HAP-1 (cell line): Measurements from ENCODE around the gene ZNF513.

Experiments used
- DNase-seq, 2 experiments: peaks; one replicate each; pipeline ENCODE4 v3.0.0-alpha.2; 2016 to 2020; ENCODE audit warnings: low spot score in 2 of 2
- H3K27me3 ChIP-seq: fragments of 250-450 bp; sonication (Bioruptor Pico); 2 replicates; pipeline ENCODE4 v1.5.1; 2020; ENCODE audit warnings: low read depth, mild to moderate bottlenecking, moderate library complexity
- H3K36me3 ChIP-seq: fragments of 250-450 bp; sonication (Bioruptor Pico); replicated peaks from 2 replicates; pipeline ENCODE4 v1.5.1; 2020; ENCODE audit warnings: mild to moderate bottlenecking
- H3K4me1 ChIP-seq: fragments of 250-450 bp; sonication (Bioruptor Pico); 2 replicates; pipeline ENCODE4 v1.5.1; 2020; ENCODE audit warnings: mild to moderate bottlenecking
- H3K4me3 ChIP-seq: fragments of 250-450 bp; sonication (Bioruptor Pico); 2 replicates; pipeline ENCODE4 v1.5.1; 2020; ENCODE audit warnings: mild to moderate bottlenecking, moderate library complexity
- H3K9me3 ChIP-seq: fragments of 250-450 bp; sonication (Bioruptor Pico); 2 replicates; pipeline ENCODE4 v1.5.1; 2020; ENCODE audit warnings: mild to moderate bottlenecking, moderate library complexity
- in situ Hi-C: fragments of 300-500 bp; cut with MboI; formaldehyde crosslinking; loops from 3 replicates; pipeline ENCODE4 v1.14.3; 2020; ENCODE audit warnings: low sequenced_read_pairs, inconsistent platforms, mixed read lengths

Gene ZNF513

DNA sequence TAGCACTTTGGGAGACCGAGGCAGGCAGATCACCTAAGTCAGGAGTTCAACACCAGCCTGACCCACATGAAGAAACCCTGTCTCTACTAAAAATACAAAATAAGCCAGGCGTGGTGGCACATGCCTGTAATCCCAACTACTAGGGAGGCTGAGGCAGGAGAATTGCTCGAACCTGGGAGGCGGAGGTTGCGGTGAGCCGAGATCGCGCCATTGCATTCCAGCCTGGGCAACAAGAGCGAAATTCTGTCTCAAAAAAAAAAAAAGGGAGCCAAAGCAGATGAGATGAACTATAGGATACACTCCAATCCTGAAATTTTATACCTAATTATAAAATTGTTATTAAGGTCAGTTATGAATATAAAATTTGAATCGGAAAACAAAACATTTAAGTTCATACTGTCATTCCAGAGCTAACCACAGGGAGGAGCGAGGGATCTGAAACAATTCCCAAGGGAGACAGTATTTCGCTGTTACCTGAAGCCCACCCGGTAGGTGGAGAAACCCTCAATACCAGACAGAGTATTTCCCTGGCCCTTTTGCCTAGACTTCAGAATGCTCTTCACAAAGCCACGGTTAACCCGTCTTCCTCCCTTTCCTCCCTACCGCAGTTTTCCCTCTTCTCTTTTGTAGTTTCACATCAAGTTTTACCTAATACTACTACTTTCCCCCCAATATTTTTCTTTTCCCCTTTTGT is 27.4 kb upstream of the ZNF513 start:
- Histone ChIP-seq H3K36me3 (peaks cover 31% of the 10 kb centered on the region), H3K9me3 (no peaks in the 10 kb centered on the region), H3K4me3 (peak overlapping the region; percentile 93), H3K27me3 (no peaks in the 10 kb centered on the region), H3K4me1 (peaks cover 22% of the 10 kb centered on the region)
- DNase-seq, result peak; percentile 66 to 78
- in situ Hi-C loops, result no loop called here

DNA sequence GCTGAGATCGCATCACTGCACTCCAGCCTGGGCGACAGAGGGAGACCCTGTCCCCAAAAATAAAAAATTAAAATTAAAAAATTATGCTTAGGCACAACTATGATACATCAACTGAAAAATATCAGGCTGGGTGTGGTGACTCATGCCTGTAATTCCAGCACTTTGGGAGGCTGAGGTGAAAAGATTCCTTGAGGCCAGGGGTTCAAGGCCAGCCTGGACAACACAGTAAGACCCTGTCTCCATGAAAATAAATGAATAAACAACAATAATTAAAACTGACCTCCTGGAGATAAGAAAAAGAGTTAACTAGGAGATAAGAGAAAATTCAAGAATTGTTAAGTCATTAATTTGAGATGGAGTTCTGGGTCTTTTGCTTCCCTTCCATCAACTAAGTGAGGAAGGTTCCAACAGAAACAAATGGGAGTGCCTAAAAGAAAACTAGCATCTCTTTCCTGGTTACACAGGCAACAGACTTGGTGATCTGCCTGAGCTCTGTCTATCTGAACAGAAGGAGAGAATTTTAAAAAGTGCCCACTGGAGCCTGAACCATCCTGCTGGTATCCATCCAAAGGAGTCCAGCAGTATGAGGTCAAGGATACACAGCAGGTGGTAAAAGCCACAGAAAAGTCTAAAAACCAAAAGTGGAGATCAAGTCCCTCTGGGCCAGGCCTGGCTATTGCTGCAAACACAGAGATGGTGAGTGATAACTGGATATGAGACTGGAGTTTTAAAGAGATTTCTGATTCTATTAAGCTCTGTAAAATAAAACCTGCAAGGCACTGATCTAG is 20.0 kb upstream of the ZNF513 start:
- no peak overlapping the region for H3K4me3 ChIP-seq
- DNase-seq, result no peak
- no peaks in the 10 kb centered on the region for H3K9me3 ChIP-seq
- in situ Hi-C loops, result no loop called here
- H3K27me3 ChIP-seq, result no peaks in the 10 kb centered on the region
- H3K4me1 ChIP-seq, result peaks cover 3% of the 10 kb centered on the region
- H3K36me3 ChIP-seq, result peaks cover 24% of the 10 kb centered on the region

DNA sequence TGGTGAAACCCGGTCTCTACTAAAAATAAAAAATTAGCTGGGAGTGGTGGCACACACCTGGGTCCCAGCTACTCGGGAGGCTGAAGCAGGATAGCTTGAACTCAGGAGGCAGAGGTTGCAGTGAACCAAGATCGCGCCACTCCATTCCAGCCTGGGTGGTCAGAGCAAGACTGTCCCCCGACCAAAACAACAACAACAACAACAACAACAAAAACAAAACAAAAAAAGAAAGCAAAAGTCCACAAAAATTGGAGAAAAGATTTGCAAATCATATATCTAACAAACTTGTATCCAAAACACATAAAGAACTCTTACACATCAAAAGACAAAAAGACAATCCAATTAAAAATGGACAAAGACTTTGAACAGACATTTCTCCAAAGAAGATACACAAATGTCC is 18.4 kb upstream of the ZNF513 start:
- Histone ChIP-seq H3K4me3 (no peak overlapping the region), H3K4me1 (peaks cover 2% of the 10 kb centered on the region), H3K27me3 (no peaks in the 10 kb centered on the region), H3K36me3 (peaks cover 17% of the 10 kb centered on the region), H3K9me3 (no peaks in the 10 kb centered on the region)
- in situ Hi-C loops, result no loop called here
- DNase-seq, result no peak

DNA sequence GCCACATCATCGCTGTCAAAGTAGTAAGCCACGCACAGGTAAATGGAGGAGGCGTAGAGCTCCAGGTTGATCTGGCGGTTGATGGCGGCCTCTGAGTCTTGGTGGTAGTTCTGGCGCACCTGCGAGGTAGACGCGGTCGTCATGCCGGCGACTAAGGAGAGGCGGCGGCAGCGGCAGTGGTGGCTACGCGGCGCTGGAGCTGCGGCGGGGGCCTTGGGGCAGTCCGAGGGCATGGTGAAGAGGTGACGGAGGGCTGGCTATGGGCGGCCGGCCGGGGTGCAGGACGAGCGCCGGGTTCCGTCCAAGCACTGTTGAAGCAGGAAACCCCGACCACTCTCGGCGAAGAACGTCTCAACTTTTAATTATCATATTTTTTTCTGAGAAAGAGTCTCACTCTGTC is 12.7 kb upstream of the ZNF513 start:
- no peaks in the 10 kb centered on the region; the same call in none of the 2 replicates for H3K4me1 ChIP-seq
- H3K4me3 ChIP-seq, result no peak overlapping the region
- H3K9me3 ChIP-seq, result no peaks in the 10 kb centered on the region
- no peak for DNase-seq
- no peaks in the 10 kb centered on the region for H3K27me3 ChIP-seq
- H3K36me3 ChIP-seq, result peaks cover 25% of the 10 kb centered on the region
- in situ Hi-C loops, result no loop called here

DNA sequence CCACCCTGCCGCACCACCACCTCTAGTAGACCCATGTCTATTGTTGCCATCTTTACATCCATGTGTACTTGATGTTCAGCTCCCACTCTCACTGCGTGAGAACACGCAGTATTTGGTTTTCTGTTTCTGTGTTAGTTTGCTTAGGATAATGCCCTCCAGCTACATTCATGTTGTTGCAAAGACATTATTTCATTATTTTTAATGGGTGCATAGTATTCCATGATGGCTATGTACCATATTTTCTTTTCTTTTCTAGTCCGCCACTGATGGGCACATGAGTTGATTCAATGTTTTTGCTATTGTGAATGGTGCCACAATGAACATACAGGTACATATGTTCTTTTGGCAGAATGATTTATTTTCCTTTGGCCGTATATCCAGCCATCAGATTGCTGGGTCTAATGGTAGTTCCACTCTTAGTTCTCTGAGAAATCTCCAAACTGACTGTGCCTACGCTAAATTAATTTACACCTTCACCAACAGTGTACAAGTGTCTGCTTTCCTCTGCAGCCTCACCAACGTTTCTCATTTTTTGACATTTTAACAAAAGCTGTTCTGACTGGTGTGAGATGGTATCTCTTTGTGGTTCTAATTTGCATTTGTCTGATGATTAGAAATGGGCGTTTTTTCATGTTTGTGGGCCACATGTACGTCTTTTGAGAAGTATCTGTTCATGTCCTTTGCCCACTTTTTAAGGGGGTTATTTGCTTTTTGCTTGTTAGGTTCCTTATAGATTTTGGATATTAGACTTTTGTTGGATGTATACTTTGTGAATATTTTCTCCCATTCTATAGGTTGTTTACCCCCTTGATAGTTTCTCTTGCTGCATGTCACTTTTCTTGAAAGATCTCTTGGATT is 10.5 kb upstream of the ZNF513 start:
- Histone ChIP-seq H3K36me3 (peaks cover 26% of the 10 kb centered on the region), H3K27me3 (no peaks in the 10 kb centered on the region), H3K4me3 (no peak overlapping the region), H3K9me3 (no peaks in the 10 kb centered on the region), H3K4me1 (no peaks in the 10 kb centered on the region)
- DNase-seq, result no peak
- in situ Hi-C loops, result no loop called here

DNA sequence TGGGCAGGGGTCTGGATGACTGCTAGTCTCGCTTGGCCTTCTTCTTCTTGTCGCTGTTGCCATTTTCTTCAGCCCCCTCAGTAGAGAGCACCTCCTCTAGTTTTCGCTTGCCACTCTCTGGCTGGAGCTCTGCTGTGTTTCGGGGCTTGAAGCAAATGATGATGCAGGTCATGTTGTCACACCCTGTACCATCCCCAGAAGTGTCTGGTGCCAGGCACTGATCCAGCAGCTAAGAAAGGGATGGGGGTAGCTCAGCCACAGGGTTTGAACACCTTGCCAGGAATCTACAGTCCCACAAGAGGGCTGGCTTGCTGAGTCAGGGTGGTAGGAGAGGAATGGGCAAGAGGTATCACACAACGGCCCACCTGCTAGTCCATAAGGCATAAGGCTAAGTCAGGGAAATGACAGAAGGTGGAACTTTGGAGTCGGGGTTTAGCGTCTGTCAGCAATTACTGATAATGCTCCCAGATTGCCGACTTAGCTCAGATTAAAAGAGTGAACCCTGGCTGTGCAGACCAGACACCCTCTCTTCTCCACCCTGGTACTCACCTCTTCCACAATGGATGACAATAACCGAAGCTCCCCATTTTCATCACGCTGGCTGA is 1.1 kb upstream of the ZNF513 start:
- H3K9me3 ChIP-seq, result no peaks in the 10 kb centered on the region
- no peaks in the 10 kb centered on the region for H3K27me3 ChIP-seq
- in situ Hi-C loops, result no loop called here
- no peak for DNase-seq
- H3K4me1 ChIP-seq, result peaks cover 15% of the 10 kb centered on the region
- peaks cover 76% of the 10 kb centered on the region for H3K36me3 ChIP-seq
- H3K4me3 ChIP-seq, result no peak overlapping the region

DNA sequence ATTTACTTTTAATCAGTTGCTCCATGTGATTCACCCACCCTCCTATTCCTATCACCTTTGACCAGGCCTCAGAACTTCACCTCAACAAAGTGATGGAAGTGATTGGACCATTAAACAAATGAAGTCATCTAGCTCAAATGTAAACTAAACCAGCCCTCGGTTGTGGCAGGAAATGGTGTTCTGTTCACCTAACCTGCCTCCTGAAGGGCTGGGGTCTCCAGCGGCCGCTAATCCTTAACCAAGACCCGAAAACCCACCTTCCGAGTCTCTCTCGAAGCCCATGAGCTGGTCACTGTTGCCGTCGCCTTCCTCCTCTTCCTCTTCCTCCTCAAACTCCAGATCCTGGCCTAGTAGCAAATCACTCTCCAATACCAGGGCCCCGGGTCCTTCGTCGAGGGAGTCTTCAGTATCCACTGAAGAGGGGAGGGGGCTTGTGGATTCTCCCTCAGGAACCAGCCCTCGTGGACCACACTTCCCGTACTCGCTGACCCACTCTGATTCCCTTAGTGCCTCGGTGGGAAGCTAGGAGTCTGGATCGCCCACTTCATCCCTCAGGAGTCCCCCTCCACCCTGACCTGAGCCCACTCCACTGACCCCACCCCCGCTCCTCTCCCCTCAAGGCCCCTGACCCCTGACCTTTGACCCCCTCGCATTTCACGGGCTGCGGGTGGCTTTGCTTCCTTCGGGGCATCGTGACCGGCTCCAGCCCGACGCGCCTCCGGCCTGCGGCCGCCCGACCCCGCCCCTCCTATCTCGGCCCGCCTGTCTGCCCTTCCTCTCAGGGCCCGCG is 503 bp downstream of the ZNF513 start:
- in situ Hi-C loops, result no loop called here
- H3K4me3 ChIP-seq, result peak overlapping the region; percentile 48
- H3K27me3 ChIP-seq, result no peaks in the 10 kb centered on the region
- no peak for DNase-seq
- no peaks in the 10 kb centered on the region for H3K9me3 ChIP-seq
- peaks cover 78% of the 10 kb centered on the region for H3K36me3 ChIP-seq
- H3K4me1 ChIP-seq, result peaks cover 15% of the 10 kb centered on the region

DNA sequence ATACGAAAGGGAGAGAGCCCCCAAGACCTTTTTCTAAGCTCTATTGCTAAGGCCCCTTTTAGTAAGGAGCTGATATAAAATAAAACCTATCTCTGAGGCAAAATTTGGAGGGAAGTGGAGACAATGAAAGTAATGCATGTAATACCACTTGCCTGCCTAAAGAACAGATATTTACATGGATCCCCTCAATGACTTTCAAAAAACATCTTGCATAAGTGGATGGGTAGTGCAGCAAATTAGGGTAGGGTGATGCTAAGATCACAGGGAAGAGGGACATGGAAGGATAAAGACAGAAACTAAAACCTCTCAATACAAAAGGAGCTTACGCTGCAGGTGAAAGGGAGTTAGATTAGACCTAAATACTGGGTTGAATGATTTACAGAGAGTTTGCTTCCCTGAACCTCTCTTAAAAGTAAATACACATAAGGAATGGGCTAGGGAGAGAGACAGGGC is 1.1 kb downstream of the ZNF513 start:
- peak overlapping the region; percentile 48 for H3K4me3 ChIP-seq
- no peaks in the 10 kb centered on the region for H3K27me3 ChIP-seq
- in situ Hi-C loops, result no loop called here
- peaks cover 78% of the 10 kb centered on the region for H3K36me3 ChIP-seq
- DNase-seq, result peak in 1 of 2 experiments; percentile 19
- H3K9me3 ChIP-seq, result no peaks in the 10 kb centered on the region
- peaks cover 15% of the 10 kb centered on the region for H3K4me1 ChIP-seq

DNA sequence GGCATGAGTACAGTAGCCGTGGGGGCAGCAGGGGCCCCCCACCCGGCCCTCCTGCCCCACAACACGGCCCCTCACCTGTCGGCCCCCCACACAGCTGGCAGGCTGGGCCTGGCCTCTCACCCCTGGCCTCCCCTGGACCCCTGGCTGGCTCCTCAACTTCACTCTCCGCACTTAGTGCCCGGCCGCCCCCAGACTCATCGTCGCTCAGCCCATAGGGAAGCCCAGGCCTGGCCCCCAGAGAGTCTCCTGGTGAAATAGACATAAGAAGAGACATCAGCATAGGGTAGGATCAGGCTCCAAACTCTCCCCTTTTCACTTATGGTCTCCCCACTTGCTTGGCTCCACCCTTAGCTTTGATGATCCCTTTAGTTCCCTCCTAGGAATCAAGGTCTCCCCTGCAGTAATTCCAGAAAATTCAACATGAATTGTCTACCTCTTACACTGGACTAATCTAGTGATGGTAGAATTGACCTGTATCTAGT is 1.7 kb downstream of the ZNF513 start:
- peaks cover 15% of the 10 kb centered on the region for H3K4me1 ChIP-seq
- no peaks in the 10 kb centered on the region for H3K9me3 ChIP-seq
- DNase-seq, result no peak
- H3K4me3 ChIP-seq, result peak overlapping the region; percentile 48; the same call in 1 of the 2 replicates
- H3K27me3 ChIP-seq, result no peaks in the 10 kb centered on the region
- in situ Hi-C loops, result no loop called here
- H3K36me3 ChIP-seq, result peaks cover 76% of the 10 kb centered on the region

DNA sequence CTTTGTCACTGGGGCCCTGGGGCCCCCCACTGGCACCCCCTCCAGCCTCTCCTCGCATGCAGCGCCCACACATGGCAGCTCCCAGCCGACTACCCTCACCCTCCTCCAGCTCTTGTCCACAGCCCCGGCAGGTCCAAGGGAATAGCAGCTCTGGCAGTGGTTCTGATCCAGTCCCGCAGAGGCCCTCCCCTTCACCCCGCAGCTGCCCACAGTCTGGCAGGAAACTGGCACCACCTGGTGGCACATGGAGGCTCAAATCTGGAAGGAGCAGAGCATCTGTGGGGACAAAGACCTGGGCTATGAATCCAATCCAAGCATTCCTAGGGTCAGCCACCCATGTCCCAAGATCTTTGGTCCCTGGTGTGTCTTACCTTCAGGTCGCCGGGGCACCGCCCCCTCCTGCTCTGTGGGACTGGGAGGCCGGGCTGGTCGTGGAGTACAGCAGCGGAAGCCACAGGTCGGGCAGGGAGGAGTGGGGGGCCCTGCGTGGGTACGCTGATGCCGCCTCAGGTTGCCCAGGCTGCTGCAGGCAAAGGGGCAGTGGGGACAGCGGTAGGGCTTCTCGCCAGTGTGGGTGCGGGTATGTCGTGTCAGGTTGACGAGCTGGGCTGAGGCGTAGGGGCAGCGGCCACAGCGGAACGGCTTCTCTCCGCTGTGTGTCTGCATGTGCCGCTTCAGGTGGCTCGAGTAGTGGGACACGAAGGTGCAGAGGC is 2.3 kb downstream of the ZNF513 start:
- no peak for DNase-seq
- no peak overlapping the region for H3K4me3 ChIP-seq
- in situ Hi-C loops, result no loop called here
- H3K9me3 ChIP-seq, result no peaks in the 10 kb centered on the region
- H3K36me3 ChIP-seq, result peaks cover 76% of the 10 kb centered on the region
- H3K4me1 ChIP-seq, result peaks cover 15% of the 10 kb centered on the region
- H3K27me3 ChIP-seq, result no peaks in the 10 kb centered on the region

DNA sequence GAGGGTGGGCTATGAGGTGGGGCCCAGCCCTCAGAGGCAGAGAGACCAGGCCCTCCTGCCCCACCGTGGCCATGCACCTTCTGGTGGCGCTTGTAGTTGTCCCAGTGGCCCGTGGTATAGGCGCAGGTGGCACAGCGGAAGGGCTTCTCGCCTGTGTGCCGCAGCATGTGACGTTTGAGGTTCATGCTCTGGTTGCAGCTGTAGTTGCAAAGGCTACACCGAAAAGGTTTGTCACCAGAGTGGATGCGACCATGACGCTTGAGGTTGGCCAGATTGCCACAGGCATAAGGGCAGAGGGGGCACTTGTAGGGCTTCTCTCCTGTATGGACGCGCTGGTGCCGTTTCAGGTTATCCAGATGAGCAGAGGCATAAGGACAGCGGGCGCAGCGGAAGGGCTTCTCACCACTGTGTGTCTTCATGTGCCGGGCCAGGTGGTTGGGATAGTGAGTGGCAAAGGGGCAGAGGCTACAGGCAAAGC is 2.9 kb downstream of the ZNF513 start:
- Histone ChIP-seq H3K27me3 (no peaks in the 10 kb centered on the region), H3K9me3 (no peaks in the 10 kb centered on the region), H3K4me1 (peaks cover 15% of the 10 kb centered on the region), H3K36me3 (peaks cover 79% of the 10 kb centered on the region), H3K4me3 (no peak overlapping the region)
- in situ Hi-C loops, result no loop called here
- no peak for DNase-seq

DNA sequence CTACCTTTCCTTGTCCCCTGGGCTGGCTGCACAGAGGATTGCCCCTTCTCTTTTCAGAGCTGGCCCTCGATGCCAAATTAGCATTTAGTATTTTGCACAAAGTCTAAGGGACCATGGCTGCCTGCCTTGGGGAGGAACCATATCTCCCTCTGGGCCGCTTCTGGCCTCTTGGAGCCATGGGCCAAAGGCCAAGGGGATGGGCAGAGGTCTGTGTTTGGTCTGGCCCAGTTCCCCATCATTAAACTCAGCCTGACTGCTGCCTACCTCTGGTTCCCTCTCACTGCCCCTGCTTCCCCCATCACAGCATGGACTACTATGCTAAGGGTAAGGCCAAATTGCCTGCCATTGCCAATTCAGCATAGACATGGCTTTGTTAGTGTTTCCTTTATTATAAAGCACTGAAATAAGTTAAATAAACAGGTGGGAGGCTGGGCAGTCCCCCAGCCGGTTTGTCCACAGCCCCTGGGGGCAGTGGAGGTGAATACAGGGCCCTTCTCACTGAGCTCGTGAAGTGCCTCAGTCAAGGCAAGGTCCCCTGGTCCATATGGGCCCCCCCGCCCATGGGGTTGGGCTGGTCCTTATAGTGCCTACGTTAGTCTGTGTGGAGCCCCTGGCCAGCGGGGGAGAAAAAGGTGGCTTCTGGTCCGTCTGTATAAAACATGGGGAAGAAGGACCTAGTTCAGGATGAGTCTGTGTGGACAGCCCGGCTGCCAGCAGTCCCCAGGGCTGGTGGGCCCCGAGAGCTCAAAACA is 3.5 kb downstream of the ZNF513 start:
- in situ Hi-C loops, result no loop called here
- Histone ChIP-seq H3K9me3 (no peaks in the 10 kb centered on the region), H3K4me1 (peaks cover 16% of the 10 kb centered on the region), H3K4me3 (no peak overlapping the region), H3K36me3 (peaks cover 80% of the 10 kb centered on the region), H3K27me3 (no peaks in the 10 kb centered on the region)
- no peak for DNase-seq
